KMS-11 (cell line): ENCODE data around the gene NRBF2.
"Not testable (repeated sequence)": the region's sequence is repeated elsewhere in the genome, so short reads cannot be mapped to it uniquely, and the experiment has no call there.

Experiments
- H2AFZ ChIP-seq: fragments of 200-600 bp; sonication (generic); 2 replicates; pipeline ENCODE4 v1.6.1; 2016; ENCODE audit warnings: antibody characterized with exemption, mixed run types, low read depth
- H3K27ac ChIP-seq: fragments of 200-600 bp; sonication (generic); 2 replicates; pipeline ENCODE4 v1.6.1; 2016; ENCODE audit warnings: mild to moderate bottlenecking, mixed run types
- H3K27me3 ChIP-seq: fragments of 200-600 bp; sonication (generic); 2 replicates; pipeline ENCODE4 v1.6.1; 2017; ENCODE audit warnings: mild to moderate bottlenecking, low read depth, mixed run types, moderate library complexity; ENCODE audit not compliant: insufficient read depth
- H3K36me3 ChIP-seq: fragments of 200-600 bp; sonication (generic); 2 replicates; pipeline ENCODE4 v1.6.1; 2017; ENCODE audit warnings: mild to moderate bottlenecking, mixed run types; ENCODE audit not compliant: insufficient read depth
- H3K4me1 ChIP-seq: fragments of 200-600 bp; sonication (generic); 2 replicates; pipeline ENCODE4 v1.6.1; 2016; ENCODE audit warnings: mild to moderate bottlenecking, low read depth, mixed run types; ENCODE audit not compliant: poor library complexity, severe bottlenecking
- H3K4me2 ChIP-seq: fragments of 200-600 bp; sonication (generic); 2 replicates; pipeline ENCODE4 v1.7.0; 2016; ENCODE audit warnings: mild to moderate bottlenecking, mixed run types
- H3K4me3 ChIP-seq: fragments of 200-600 bp; sonication (generic); IDR thresholded peaks from 2 replicates; pipeline ENCODE4 v1.6.1; 2017; ENCODE audit warnings: low read depth, low read length, mixed read lengths; ENCODE audit not compliant: insufficient read depth
- H3K79me2 ChIP-seq: fragments of 200-600 bp; sonication (generic); 2 replicates; pipeline ENCODE4 v1.6.1; 2016; ENCODE audit warnings: low read depth, mixed run types; ENCODE audit not compliant: insufficient read depth
- H3K9ac ChIP-seq: fragments of 200-600 bp; sonication (generic); 2 replicates; pipeline ENCODE4 v1.6.1; 2016; ENCODE audit warnings: mild to moderate bottlenecking, mixed run types
- H4K20me1 ChIP-seq: fragments of 200-600 bp; sonication (generic); 2 replicates; pipeline ENCODE4 v1.6.1; 2016; ENCODE audit warnings: mild to moderate bottlenecking, mixed run types; ENCODE audit not compliant: insufficient read depth
- CTCF ChIP-seq: fragments of 200-600 bp; sonication (generic); conservative IDR thresholded peaks from 2 replicates; pipeline ENCODE4 v1.6.1; 2017; ENCODE audit warnings: low read depth, mild to moderate bottlenecking, antibody characterized with exemption, low read length, moderate library complexity, mixed read lengths

The NRBF2 gene

GRCh38 chr10:63093227-63093626 lies 39.9 kb upstream of the NRBF2 start:
- H3K36me3 ChIP-seq: no peaks in the 10 kb centered on the region
- no peaks in the 10 kb centered on the region for H3K4me1 ChIP-seq
- no peak overlapping the region for H3K27ac ChIP-seq
- no peaks in the 10 kb centered on the region for H4K20me1 ChIP-seq
- no peak overlapping the region for H3K9ac ChIP-seq
- H3K79me2 ChIP-seq: no peaks in the 10 kb centered on the region
- no peak overlapping the region for H3K4me2 ChIP-seq
- no peak for TF ChIP-seq CTCF
- no peaks in the 10 kb centered on the region for H3K27me3 ChIP-seq
- H3K4me3 ChIP-seq: no peak overlapping the region
- H2AFZ ChIP-seq: no peak overlapping the region

GRCh38 chr10:63094405-63094804 lies 38.7 kb upstream of the NRBF2 start:
- H3K36me3 ChIP-seq: no peaks in the 10 kb centered on the region
- no peak overlapping the region for H3K9ac ChIP-seq
- no peak for TF ChIP-seq CTCF
- H3K79me2 ChIP-seq: no peaks in the 10 kb centered on the region
- no peak overlapping the region for H3K4me3 ChIP-seq
- no peak overlapping the region for H3K4me2 ChIP-seq
- no peaks in the 10 kb centered on the region for H3K27me3 ChIP-seq
- H3K4me1 ChIP-seq: no peaks in the 10 kb centered on the region
- H3K27ac ChIP-seq: no peak overlapping the region
- H4K20me1 ChIP-seq: no peaks in the 10 kb centered on the region
- no peak overlapping the region for H2AFZ ChIP-seq

- Histone ChIP-seq H4K20me1 (no peaks in the 10 kb centered on the region), H3K36me3 (no peaks in the 10 kb centered on the region), H3K4me3 (no peak overlapping the region), H3K27ac (no peak overlapping the region), H3K27me3 (no peaks in the 10 kb centered on the region), H2AFZ (no peak overlapping the region), H3K4me2 (no peak overlapping the region), H3K4me1 (no peaks in the 10 kb centered on the region), H3K9ac (no peak overlapping the region), H3K79me2 (no peaks in the 10 kb centered on the region)
- no peak for TF ChIP-seq CTCF
These were observed 38.2 kb upstream of the NRBF2 start for GRCh38 chr10:63094881-63095280.

- TF ChIP-seq CTCF: no peak
- no peaks in the 10 kb centered on the region for H3K4me1 ChIP-seq
- no peaks in the 10 kb centered on the region for H3K79me2 ChIP-seq
- H3K36me3 ChIP-seq: no peaks in the 10 kb centered on the region
- no peaks in the 10 kb centered on the region for H3K27me3 ChIP-seq
- no peak overlapping the region for H3K27ac ChIP-seq
- no peak overlapping the region for H3K4me2 ChIP-seq
- no peak overlapping the region for H2AFZ ChIP-seq
- H3K4me3 ChIP-seq: no peak overlapping the region
- H3K9ac ChIP-seq: no peak overlapping the region
- no peaks in the 10 kb centered on the region for H4K20me1 ChIP-seq
These were observed 33.4 kb upstream of the NRBF2 start for GRCh38 chr10:63099734-63100133.

GRCh38 chr10:63101091-63101490 lies 32.0 kb upstream of the NRBF2 start:
- H3K36me3 ChIP-seq, H2AFZ ChIP-seq, H3K27me3 ChIP-seq, H3K9ac ChIP-seq, H3K27ac ChIP-seq, H3K4me3 ChIP-seq, H3K79me2 ChIP-seq, H3K4me2 ChIP-seq, H4K20me1 ChIP-seq, H3K4me1 ChIP-seq: not testable (repeated sequence)

- H3K79me2 ChIP-seq, H3K36me3 ChIP-seq, H2AFZ ChIP-seq, H3K4me1 ChIP-seq, H3K27me3 ChIP-seq, H4K20me1 ChIP-seq, H3K27ac ChIP-seq, H3K4me2 ChIP-seq, H3K9ac ChIP-seq, H3K4me3 ChIP-seq: not testable (repeated sequence)
These were observed 30.7 kb upstream of the NRBF2 start for GRCh38 chr10:63102279-63102883.

GRCh38 chr10:63103178-63103577 lies 29.9 kb upstream of the NRBF2 start:
- H3K27ac ChIP-seq, H4K20me1 ChIP-seq, H3K9ac ChIP-seq, H3K4me2 ChIP-seq, H3K79me2 ChIP-seq, H3K4me1 ChIP-seq, H2AFZ ChIP-seq, H3K4me3 ChIP-seq, H3K36me3 ChIP-seq, H3K27me3 ChIP-seq: not testable (repeated sequence)
